Measurements from ENCODE around the gene SLC25A19. TPM values are rescaled to one million over a fixed set of nuclear protein-coding genes. Genes with fewer than 3 reads are reported as not detected.

SLC25A19 gene
- total RNA-seq, 6 experiments from 2014 or later, result 5.7 to 14.6 (median 7.1) TPM

- no peaks in the 10 kb centered on the region for H3K9me3 Mint-ChIP-seq
- H3K4me1 Mint-ChIP-seq (ENCODE audit: low read depth), result peaks cover 16% of the 10 kb centered on the region
- peaks cover 5% of the 10 kb centered on the region for H3K27me3 Mint-ChIP-seq (ENCODE audit: insufficient read depth)
- H3K36me3 Mint-ChIP-seq (ENCODE audit: low read depth), result peaks cover 33% of the 10 kb centered on the region
- DNase-seq, result peak; percentile 55
- TF ChIP-seq CTCF (IDR thresholded peaks at IDR 0.05), result peak; percentile 90
- H3K27ac Mint-ChIP-seq, result no peak overlapping the region
- H3K4me3 Mint-ChIP-seq, result no peak overlapping the region
These were observed 50.5 kb downstream of the SLC25A19 start for GRCh38 chr17:75238684-75239191.

GRCh38 chr17:75238020-75238580 is 51.1 kb downstream of the SLC25A19 start:
- Mint-ChIP-seq H3K27me3 (ENCODE audit: insufficient read depth) (peaks cover 5% of the 10 kb centered on the region), H3K4me3 (no peak overlapping the region), H3K36me3 (ENCODE audit: low read depth) (peaks cover 33% of the 10 kb centered on the region), H3K9me3 (no peaks in the 10 kb centered on the region), H3K4me1 (ENCODE audit: low read depth) (peaks cover 16% of the 10 kb centered on the region), H3K27ac (no peak overlapping the region)
- DNase-seq, result no peak
- no peak for TF ChIP-seq CTCF (IDR thresholded peaks at IDR 0.05)

GRCh38 chr17:75237100-75238014 is 51.9 kb downstream of the SLC25A19 start:
- H3K27ac Mint-ChIP-seq, result no peak overlapping the region
- H3K4me3 Mint-ChIP-seq, result no peak overlapping the region
- peaks cover 5% of the 10 kb centered on the region for H3K27me3 Mint-ChIP-seq (ENCODE audit: insufficient read depth)
- H3K4me1 Mint-ChIP-seq (ENCODE audit: low read depth), result peaks cover 12% of the 10 kb centered on the region
- TF ChIP-seq CTCF (IDR thresholded peaks at IDR 0.05), result no peak
- peaks cover 34% of the 10 kb centered on the region for H3K36me3 Mint-ChIP-seq (ENCODE audit: low read depth)
- no peak for DNase-seq
- H3K9me3 Mint-ChIP-seq, result no peaks in the 10 kb centered on the region

GRCh38 chr17:75232786-75233185 is 56.4 kb downstream of the SLC25A19 start:
- no peak for TF ChIP-seq CTCF (IDR thresholded peaks at IDR 0.05)
- no peaks in the 10 kb centered on the region for H3K4me1 Mint-ChIP-seq (ENCODE audit: low read depth)
- H3K9me3 Mint-ChIP-seq, result no peaks in the 10 kb centered on the region
- H3K4me3 Mint-ChIP-seq, result no peak overlapping the region
- peaks cover 28% of the 10 kb centered on the region for H3K36me3 Mint-ChIP-seq (ENCODE audit: low read depth)
- DNase-seq, result no peak
- peaks cover 2% of the 10 kb centered on the region for H3K27me3 Mint-ChIP-seq (ENCODE audit: insufficient read depth)
- H3K27ac Mint-ChIP-seq, result no peak overlapping the region

GRCh38 chr17:75231741-75232464 is 57.3 kb downstream of the SLC25A19 start:
- TF ChIP-seq CTCF (IDR thresholded peaks at IDR 0.05), result no peak
- peaks cover 28% of the 10 kb centered on the region for H3K36me3 Mint-ChIP-seq (ENCODE audit: low read depth)
- H3K4me1 Mint-ChIP-seq (ENCODE audit: low read depth), result no peaks in the 10 kb centered on the region

More at GRCh38 chr17:75231741-75232464, 57.3 kb downstream of the SLC25A19 start:
- no peak overlapping the region for H3K4me3 Mint-ChIP-seq
- no peaks in the 10 kb centered on the region for H3K9me3 Mint-ChIP-seq
- DNase-seq, result no peak
- no peak overlapping the region for H3K27ac Mint-ChIP-seq
- H3K27me3 Mint-ChIP-seq (ENCODE audit: insufficient read depth), result peaks cover 2% of the 10 kb centered on the region
